ENCODE results near the gene RPH3AL.
"Not testable (repeated sequence)": the region's sequence is repeated elsewhere in the genome, so short reads cannot be mapped to it uniquely, and the experiment has no call there.

RPH3AL gene

DNA sequence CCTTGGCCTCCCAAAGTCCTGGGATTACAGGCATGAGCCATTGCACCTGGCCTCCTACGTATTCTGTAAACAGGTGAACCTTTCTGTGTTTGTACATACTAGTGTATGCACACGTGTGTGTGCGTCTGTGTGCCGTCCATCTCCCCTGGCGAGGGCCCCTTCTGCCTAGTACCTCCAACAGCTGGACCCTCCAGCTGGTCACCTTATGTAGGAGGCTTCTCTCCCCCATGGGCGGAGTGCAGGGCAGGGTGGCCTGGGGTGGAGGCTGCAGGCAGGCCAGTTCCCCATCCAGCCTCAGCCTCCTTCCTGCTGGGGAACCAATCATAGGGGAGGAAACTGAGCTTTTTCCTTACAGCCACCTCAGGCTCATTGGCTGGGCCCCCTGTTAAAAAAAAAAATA lies 146.8 kb downstream of the RPH3AL start:
- TF ChIP-seq ZNF274 (IDR thresholded peaks at IDR 0.05; ENCODE audit: low read depth, low read length) = no peak
- H3K4me3 ChIP-seq (ENCODE audit: low read length) = no peak overlapping the region

DNA sequence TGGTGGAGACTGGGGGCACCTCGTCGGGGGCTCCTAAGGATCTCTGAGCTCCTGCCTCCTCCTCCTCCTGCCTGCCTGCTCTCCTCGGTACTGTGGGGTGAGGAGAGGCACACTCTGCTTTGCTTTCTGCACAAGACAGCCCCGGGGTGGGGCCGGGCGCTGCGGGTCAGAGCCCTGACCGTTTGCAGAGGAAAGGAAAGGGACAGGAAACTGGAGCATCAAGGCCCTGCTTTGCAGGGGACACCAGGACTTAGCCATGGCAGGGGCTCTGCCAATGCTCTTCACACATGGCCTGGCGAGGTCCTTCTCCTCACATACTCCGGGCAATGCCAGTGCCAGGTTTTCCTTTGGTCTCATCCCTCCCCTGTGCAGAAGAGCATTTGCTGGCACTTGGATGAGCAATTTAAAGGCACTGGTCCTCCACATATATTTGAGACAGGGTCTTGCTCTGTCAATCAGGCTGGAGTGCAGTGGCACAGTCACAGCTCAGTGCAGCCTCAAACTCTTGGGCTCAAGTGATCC lies 147.4 kb downstream of the RPH3AL start:
- TF ChIP-seq ZNF274 (IDR thresholded peaks at IDR 0.05; ENCODE audit: low read depth, low read length) = no peak
- H3K4me3 ChIP-seq (ENCODE audit: low read length) = no peak overlapping the region

DNA sequence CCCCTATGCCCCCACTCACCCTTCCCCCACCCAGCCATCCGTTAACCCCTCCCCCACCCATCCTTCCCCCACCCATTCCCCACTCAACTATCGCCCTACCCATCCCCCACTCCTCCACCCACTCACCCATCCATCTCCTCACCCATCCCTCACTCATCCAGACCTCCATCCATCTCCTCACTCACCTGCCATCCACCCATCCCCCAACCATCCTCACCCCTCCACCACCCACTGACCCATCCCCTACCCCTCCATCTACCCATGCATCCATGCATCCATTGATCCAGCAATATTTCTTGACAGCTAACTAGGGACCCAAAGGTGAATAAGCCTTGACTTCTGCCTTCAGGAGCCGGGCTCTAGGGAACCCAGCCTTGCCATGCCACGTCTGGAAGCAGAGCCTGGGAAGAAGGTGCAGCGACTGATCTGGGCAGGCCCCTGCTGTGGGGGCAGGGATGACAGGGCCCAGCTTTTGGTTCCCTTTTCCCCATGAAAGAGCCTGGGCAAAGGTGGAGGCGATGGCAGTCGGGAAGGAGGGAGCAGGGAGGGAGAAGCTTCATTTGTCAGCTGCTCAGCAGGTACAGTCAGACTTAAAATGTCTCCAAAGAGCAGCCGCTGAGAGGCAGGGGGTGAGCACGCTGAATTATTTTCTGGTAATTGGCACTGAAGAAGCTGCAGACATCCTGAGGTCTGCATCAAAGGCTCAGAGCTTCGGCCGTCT lies 148.0 kb downstream of the RPH3AL start:
- TF ChIP-seq ZNF274 (IDR thresholded peaks at IDR 0.05; ENCODE audit: low read depth, low read length) = no peak
- no peak overlapping the region for H3K4me3 ChIP-seq (ENCODE audit: low read length)

DNA sequence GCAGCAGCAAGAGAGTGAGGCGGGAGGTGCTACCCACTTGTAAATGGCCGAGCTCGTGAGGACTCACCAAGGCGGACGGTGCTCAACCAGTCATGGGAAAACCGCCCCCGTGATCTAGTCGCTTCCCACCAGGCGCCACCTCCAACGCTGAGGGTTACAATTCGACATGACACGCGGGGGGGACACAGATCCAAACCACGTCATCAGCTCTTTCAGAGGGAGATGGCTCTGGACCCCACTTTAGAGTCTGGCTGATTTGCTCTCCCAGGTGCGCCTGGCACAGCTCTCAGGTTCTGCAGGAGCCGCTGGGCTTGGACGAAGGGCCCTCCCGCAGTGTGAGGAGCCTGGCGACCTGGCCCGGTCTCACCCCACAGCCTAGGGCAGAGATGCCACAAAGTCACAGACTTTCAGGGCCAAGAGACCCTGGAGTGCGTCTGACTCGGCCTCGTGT lies 150.1 kb downstream of the RPH3AL start:
- no peak overlapping the region for H3K4me3 ChIP-seq (ENCODE audit: low read length)
- TF ChIP-seq ZNF274 (IDR thresholded peaks at IDR 0.05; ENCODE audit: low read depth, low read length) = no peak

DNA sequence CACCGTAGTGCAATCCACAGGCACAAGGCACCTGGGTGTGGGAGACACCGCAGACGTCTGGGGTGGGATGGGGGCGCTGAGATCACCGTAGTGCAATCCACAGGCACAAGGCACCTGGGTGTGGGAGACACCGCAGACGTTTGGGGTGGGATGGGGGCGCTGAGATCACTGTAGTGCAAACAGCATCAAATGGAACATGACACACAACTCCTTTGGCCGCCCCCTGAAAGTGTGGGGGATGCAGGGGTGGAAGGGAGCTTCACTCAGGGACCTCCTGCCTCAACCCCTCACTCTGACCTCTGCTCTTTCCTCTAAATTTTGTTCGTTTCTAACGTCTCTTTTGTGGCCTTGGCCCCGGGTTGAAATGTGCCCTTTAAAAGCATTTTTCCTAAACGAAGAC lies 150.9 kb downstream of the RPH3AL start:
- H3K4me3 ChIP-seq (ENCODE audit: low read length) = not testable (repeated sequence)

DNA sequence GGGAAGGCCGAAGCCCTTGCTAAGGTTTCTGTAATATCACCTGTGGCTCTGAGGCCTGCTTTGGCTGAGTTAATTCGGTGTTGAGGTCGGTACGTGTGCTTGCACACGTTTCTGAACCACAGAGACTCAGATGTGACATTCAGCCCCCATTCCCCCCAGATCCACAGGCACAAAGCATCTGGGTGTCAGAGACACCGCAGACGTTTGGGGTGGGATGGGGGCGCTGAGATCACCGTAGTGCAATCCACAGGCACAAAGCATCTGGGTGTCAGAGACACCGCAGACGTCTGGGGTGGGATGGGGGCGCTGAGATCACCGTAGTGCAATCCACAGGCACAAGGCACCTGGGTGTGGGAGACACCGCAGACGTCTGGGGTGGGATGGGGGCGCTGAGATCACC lies 151.3 kb downstream of the RPH3AL start:
- not testable (repeated sequence) for H3K4me3 ChIP-seq (ENCODE audit: low read length)

DNA sequence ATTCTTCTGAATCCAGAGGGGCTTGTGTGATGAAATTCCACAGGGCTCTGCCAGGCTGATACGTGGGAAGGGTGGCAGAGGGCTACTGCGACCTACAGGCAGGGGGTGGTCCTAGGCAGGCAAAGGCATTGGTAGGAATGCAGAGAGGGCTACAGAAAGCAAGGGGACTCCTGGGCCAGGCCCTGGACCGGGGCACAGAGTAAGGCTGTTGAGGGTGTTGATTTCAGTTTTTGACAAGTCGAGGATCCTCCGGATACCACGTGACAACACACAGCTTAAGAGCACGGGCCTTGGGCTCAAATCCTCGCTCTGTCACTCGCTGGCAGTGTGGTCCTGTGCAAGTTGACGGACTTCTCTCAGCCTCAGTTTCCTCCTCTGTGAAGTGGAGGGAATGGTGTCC lies 152.0 kb downstream of the RPH3AL start:
- no peak overlapping the region for H3K4me3 ChIP-seq (ENCODE audit: low read length)
- TF ChIP-seq ZNF274 (IDR thresholded peaks at IDR 0.05; ENCODE audit: low read depth, low read length) = no peak

DNA sequence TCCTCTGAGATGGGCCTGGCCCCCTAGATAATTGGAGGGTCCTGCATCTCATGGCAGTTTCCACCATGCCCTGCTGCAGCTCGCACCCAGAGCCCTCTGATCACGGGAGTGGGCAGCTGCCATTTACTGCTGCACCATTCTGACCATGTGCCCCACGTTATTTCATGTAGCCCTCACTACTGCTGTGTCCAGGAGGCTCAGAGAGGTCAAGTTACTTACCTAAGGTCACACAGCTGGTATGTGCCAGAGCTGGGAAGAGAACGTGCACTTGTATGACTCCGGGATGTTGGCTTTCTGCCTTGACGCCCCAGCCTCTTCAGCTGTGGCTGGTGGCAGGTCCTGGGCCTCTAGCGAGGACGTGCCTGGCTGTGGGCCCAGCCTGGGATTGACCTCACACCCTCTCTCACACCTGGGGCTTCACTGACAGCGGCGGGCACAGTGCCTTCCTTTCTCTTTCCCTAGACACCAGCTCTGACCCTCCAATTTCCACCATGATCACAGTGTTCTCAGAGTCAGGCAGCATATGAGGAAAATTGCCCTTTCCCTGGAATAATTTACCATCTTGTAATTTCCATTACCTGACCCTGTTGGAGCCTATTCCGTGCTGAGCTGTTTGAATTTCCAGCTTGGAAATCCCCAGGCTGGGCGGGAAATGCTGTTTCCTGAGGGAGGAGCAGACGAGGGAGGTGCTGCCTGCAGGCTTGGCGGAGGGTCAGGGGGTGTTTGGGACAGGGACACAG lies 152.6 kb downstream of the RPH3AL start:
- no peak for TF ChIP-seq ZNF274 (IDR thresholded peaks at IDR 0.05; ENCODE audit: low read depth, low read length)

DNA sequence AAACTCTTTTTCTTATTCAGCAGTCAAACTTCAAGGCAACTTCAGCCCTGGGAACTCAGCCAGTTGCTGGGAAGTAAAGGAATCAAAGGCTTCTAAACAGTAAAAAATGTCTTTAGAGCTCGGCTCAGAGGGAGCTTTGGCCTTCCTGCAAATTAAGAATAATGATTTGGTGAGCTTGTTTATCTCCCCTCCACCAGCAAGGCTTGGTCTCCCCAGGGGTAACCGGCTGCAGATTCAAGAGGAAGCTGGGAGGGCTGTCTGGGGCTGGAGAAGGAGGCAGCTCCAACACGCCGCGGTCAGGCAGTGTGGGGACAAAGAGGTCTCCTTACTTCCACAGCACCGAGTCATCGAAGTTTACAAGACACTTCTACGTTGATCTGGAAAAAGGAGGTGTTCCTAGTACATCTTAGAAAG lies 153.4 kb downstream of the RPH3AL start:
- no peak overlapping the region for H3K4me3 ChIP-seq (ENCODE audit: low read length)
- TF ChIP-seq ZNF274 (IDR thresholded peaks at IDR 0.05; ENCODE audit: low read depth, low read length) = no peak

More for the DNA sequence above, 152.6 kb downstream of the RPH3AL start:
- H3K4me3 ChIP-seq (ENCODE audit: low read length) = no peak overlapping the region

DNA sequence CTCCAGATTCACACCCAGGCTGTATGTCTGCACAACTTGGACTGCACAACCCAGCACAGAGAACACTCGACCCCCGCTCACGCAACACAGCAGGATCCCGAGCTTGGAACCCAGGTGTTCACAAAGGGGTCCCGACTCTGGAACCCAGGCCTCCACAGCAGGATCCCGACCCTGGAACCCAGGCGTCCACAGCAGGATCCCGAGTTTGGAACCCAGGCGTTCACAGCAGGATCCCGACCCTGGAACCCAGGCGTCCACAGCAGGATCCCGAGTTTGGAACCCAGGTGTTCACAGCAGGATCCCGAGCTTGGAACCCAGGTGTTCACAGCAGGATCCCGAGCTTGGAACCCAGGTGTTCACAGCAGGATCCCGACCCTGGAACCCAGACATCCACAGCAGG lies 154.4 kb downstream of the RPH3AL start:
- H3K4me3 ChIP-seq (ENCODE audit: low read length) = not testable (repeated sequence)

DNA sequence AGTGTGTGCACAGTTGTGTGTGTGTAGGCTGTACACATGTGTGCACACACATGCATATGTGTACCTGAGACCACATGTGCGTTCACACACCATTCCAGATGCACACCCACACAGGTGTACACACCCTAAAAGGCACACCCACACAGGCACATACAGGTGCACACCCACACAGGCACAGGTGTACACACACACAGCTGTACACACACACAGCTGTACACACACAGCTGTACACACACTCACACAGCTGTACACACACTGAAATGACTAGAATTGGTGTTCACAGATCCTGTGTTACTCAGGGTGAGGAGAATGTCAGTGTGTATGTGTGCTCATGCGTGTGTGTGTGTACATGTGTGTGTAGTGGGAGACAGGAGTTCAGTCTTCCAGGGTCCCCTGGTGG lies 155.3 kb downstream of the RPH3AL start:
- no peak overlapping the region for H3K4me3 ChIP-seq (ENCODE audit: low read length)
- TF ChIP-seq ZNF274 (IDR thresholded peaks at IDR 0.05; ENCODE audit: low read depth, low read length) = no peak

DNA sequence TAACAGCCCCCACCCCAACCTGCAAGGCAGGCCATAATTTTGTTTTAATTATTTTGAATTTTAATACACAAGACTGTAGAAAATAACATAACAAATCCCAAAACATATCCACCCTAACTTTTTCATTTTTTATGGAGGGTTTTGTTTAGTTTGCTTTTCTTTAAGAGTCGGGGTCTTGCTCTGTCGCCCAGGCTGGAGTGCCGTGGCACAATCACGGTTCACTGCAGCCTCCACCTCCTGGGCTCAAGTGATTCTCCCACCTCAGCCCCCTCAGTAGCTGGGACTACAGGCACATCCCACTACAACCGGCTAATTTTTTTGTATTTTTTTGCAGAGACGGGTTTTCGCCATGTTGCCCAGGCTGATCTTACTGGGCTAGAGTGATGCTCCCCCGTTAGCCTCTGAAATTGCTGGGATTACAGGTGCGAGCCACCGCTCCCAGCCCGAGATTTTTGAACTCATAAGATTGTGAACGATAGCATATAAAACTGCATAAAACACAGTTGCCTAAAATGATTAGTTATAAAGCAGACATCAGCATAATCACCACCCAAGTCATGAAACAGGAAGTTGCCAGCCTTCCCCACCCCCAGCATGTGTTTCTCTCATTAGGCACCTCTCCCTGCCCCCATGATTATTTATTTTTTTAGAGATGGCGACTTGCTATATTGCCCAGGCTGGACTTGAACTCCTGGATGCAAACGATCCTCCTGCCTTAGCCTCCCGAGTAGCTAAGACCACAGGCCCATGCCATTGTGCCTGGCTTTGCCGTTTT lies 157.6 kb downstream of the RPH3AL start:
- H3K4me3 ChIP-seq (ENCODE audit: low read length) = no peak overlapping the region
- TF ChIP-seq ZNF274 (IDR thresholded peaks at IDR 0.05; ENCODE audit: low read depth, low read length) = no peak

DNA sequence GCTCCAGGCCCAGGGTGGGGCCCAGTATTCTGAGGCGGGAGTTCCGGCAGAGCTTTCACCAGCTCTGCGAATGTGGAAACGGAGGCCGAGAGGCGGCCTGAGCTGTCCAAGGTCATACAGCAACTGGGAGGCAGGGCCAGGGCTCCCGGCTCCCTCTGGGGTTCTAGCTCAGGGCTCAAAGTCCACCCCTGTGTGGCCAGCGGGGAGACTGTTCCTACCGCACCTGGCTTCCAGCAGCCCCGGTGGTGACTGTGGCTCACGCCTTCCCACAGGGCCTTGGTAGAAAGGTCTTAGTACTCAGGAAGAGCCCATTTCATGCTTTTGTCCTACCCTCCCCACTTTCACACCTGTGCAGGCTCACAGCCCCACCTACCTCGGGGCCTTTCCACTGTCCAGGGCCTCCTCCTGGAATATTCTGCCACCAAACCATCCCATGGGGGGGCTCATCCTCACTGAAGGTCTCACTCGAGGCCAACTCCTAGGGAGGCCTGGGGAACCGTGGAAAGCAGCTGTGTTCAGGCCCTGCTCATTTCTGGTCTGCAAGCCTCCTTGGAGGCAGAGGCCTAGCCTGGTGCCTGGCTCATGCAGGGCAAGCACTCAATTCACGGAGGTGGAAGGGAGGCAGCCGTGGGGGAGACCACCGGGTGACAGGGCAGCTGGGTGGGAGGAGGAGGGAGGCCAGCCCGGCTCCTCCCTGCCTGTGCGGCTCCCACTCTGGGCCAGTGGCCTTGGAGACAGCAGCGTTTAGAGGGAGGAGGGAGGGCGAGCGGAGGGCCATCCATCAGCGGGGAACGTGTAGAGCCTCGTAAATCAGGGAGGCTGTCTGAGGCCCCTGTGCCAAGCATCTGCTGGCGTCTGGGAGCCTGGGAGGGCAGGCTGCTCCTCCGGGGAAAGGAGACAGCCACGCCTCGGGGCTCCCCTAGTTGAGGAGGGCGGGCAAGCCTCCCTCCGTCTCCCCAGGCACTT lies 158.5 kb downstream of the RPH3AL start:
- no peak for TF ChIP-seq ZNF274 (IDR thresholded peaks at IDR 0.05; ENCODE audit: low read depth, low read length)
- no peak overlapping the region for H3K4me3 ChIP-seq (ENCODE audit: low read length)

DNA sequence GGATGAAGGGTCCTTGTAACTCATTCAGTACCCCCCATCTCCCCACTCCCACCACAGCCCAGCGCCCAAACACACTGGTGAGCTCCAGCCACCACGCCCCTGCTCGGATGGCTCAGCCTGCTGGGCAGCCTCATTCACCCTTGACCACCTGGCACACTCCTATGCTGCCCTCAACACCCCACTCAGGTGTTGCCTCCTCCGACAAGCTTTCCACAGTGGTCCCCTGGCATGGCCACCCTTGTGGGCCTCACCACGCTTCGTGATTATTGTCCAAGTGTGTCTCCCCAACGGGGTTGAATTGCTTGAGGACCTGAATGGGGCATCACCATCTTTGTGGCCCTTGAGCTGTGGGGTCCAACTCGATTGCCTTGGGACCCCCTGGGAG lies 159.2 kb downstream of the RPH3AL start:
- no peak for TF ChIP-seq ZNF274 (IDR thresholded peaks at IDR 0.05; ENCODE audit: low read depth, low read length)

More for the DNA sequence above, 159.2 kb downstream of the RPH3AL start:
- H3K4me3 ChIP-seq (ENCODE audit: low read length) = no peak overlapping the region
